ENCODE data around the gene NUP58. TPM values are rescaled to one million over a fixed set of nuclear protein-coding genes. Genes with fewer than 3 reads are reported as not detected.

NUP58 gene
- total and polyA plus RNA-seq, 4 donors = 6.5 to 43.3 (median 16.0) TPM

- no peak overlapping the region for H3K27ac ChIP-seq (ENCODE audit: low read depth in 1 of 2, low read length in 2 of 2)
- 96% methylated on average over 2 of the region's 2 CpGs for WGBS
- no peak for TF ChIP-seq NR2F2 (IDR thresholded peaks at IDR 0.05)
- TF ChIP-seq GABPA (IDR thresholded peaks at IDR 0.05 in 1 of 2, conservative IDR thresholded peaks at IDR 0.05 in 1 of 2) = no peak
- TF ChIP-seq RAD21 (IDR thresholded peaks at IDR 0.05) = no peak
- TF ChIP-seq YY1 (IDR thresholded peaks at IDR 0.05) = no peak
- TF ChIP-seq HNF4G (IDR thresholded peaks at IDR 0.05) = no peak
- no peak for TF ChIP-seq ZBTB33 (IDR thresholded peaks at IDR 0.05)
- no peak for TF ChIP-seq FOXA1 (IDR thresholded peaks at IDR 0.05)
- no peak for TF ChIP-seq FOXA2 (IDR thresholded peaks at IDR 0.05)
- TF ChIP-seq JUND (IDR thresholded peaks at IDR 0.05) = no peak
- TF ChIP-seq REST (IDR thresholded peaks at IDR 0.05) = no peak
- TF ChIP-seq CTCF (IDR thresholded peaks at IDR 0.05; ENCODE audit: low read depth, low read length, missing input control) = no peak
- no peak for TF ChIP-seq EGR1 (IDR thresholded peaks at IDR 0.05; ENCODE audit: low read depth in 2 of 2)
- no peak for TF ChIP-seq HNF4A (conservative IDR thresholded peaks at IDR 0.05)
- no peak for TF ChIP-seq RXRA (IDR thresholded peaks at IDR 0.05)
- no peak for TF ChIP-seq MAX (IDR thresholded peaks at IDR 0.05)
- TF ChIP-seq ATF3 (IDR thresholded peaks at IDR 0.05) = no peak
- TF ChIP-seq SP1 (IDR thresholded peaks at IDR 0.05) = no peak
- TF ChIP-seq TAF1 (conservative IDR thresholded peaks at IDR 0.05) = no peak
- H3K36me3 ChIP-seq (ENCODE audit: control insufficient read depth in 4 of 4, insufficient read depth in 3 of 4, low read depth in 1 of 4, low read length in 3 of 4) = peaks cover 0 to 8% (median 2%) of the 10 kb centered on the region in 4 donors
- DNase-seq (ENCODE audit: low spot score) = no peak
- no peaks in the 10 kb centered on the region for H3K27me3 ChIP-seq (ENCODE audit: control insufficient read depth in 4 of 4, insufficient read depth in 4 of 4, low read length in 3 of 4)
- no peaks in the 10 kb centered on the region for H3K9me3 ChIP-seq (ENCODE audit: control insufficient read depth in 4 of 4, low read length in 3 of 4)
- no peaks in the 10 kb centered on the region for H3K4me1 ChIP-seq (ENCODE audit: control insufficient read depth in 4 of 4, insufficient read depth in 4 of 4, low read length in 3 of 4)
- H3K9ac ChIP-seq (ENCODE audit: low read depth in 1 of 2, low read length in 2 of 2) = no peak overlapping the region
- H3K4me3 ChIP-seq (ENCODE audit: low read depth in 1 of 3, low read length in 3 of 3) = no peak overlapping the region
Observed at GRCh38 chr13:25345576-25345975, 44.2 kb downstream of the NUP58 start.
